Endothelial cell of umbilical vein (primary cell): ENCODE measurements around the gene TMEM183A. TPM values are rescaled to one million over a fixed set of nuclear protein-coding genes. Genes with fewer than 3 reads are reported as not detected.

ENCODE experiments used
- BruUV-seq: library from RNA; stranded (reverse); fragments of 400-500 nt; replicated peaks from 2 replicates; lab custom pipeline; 2021; lab: Mats Ljungman, UMichigan
- CTCF ChIA-PET: fragments of 300-600, 350-600 bp; sonication (Branson Sonifier 250); formaldehyde crosslinking; loops from one replicate; lab custom pipeline; 2021; ENCODE audit warnings: antibody characterized with exemption, inconsistent platforms; lab: Charles Lee
- POLR2A ChIA-PET: fragments of 300-600, 350-600 bp; sonication (Branson Sonifier 250); formaldehyde crosslinking; loops from one replicate; lab custom pipeline; 2021; ENCODE audit warnings: antibody characterized with exemption, inconsistent platforms; lab: Charles Lee
- DNase-seq: peaks from one replicate; pipeline ENCODE4 v3.0.0-alpha.2; 2011; ENCODE audit warnings: low read depth, low spot score
- FAIRE-seq: peaks from 2 replicates; lab custom pipeline; 2011; peaks lifted over from hg19 to GRCh38; lab: Jason Lieb, UNC
- H2AFZ ChIP-seq: 2 replicates; pipeline ENCODE4 v1.6.0; 2012; ENCODE audit warnings: low read depth, low read length, control low read depth, inconsistent platforms
- H3K27ac ChIP-seq: 2 replicates; pipeline ENCODE4 v1.5.1; 2011; ENCODE audit warnings: low read depth, mild to moderate bottlenecking, control low read depth, low read length, moderate library complexity; ENCODE audit not compliant: insufficient read depth
- H3K27me3 ChIP-seq, 2 experiments: 2 replicates each; pipeline versions ENCODE4 v1.6.0 to v1.6.1; 2011; ENCODE audit warnings: low read length in 2 of 2, mixed read lengths in 1 of 2; ENCODE audit not compliant: control insufficient read depth in 2 of 2, insufficient read depth in 2 of 2
- H3K36me3 ChIP-seq, 2 experiments: 2 replicates in 1 of 2; 3 replicates in 1 of 2; pipeline ENCODE4 v1.5.1; 2011; ENCODE audit warnings: low read length in 2 of 2, mild to moderate bottlenecking in 1 of 2, moderate library complexity in 1 of 2; ENCODE audit not compliant: control insufficient read depth in 2 of 2, insufficient read depth in 2 of 2; ENCODE audit errors: extremely low read depth in 1 of 2
- H3K4me1 ChIP-seq: 3 replicates; pipeline ENCODE4 v1.5.1; 2011; ENCODE audit warnings: mild to moderate bottlenecking, low read length; ENCODE audit not compliant: control insufficient read depth, insufficient read depth; ENCODE audit errors: extremely low read depth
- H3K4me2 ChIP-seq: 2 replicates; pipeline ENCODE4 v1.6.1; 2011; ENCODE audit warnings: low read length, control low read depth, mixed read lengths; ENCODE audit not compliant: insufficient read depth
- H3K4me3 ChIP-seq, 3 experiments: fragments of 200-600 bp in 1 of 3; sonication (generic), shearing (Covaris generic) in 1 of 3; replicated peaks in 1 of 3; 2 replicates each; pipeline ENCODE4 v1.5.1; 2011 to 2016; ENCODE audit warnings: control low read depth in 3 of 3, low read length in 3 of 3, mild to moderate bottlenecking in 2 of 3, inconsistent platforms in 1 of 3, low read depth in 1 of 3, moderate library complexity in 1 of 3; ENCODE audit not compliant: insufficient read depth in 1 of 3
- H3K79me2 ChIP-seq: 2 replicates; pipeline ENCODE4 v1.6.0; 2012; ENCODE audit warnings: low read length, inconsistent platforms; ENCODE audit not compliant: control insufficient read depth, insufficient read depth
- H3K9ac ChIP-seq: replicated peaks from 2 replicates; pipeline ENCODE3; 2011; ENCODE audit warnings: low read length, control low read depth; ENCODE audit not compliant: insufficient read depth; ENCODE audit errors: extremely low read depth
- H3K9me1 ChIP-seq: replicated peaks from 3 replicates; pipeline ENCODE4 v1.6.0; 2011; ENCODE audit warnings: mild to moderate bottlenecking, low read length; ENCODE audit not compliant: control insufficient read depth, insufficient read depth; ENCODE audit errors: extremely low read depth
- H3K9me3 ChIP-seq: replicated peaks from 2 replicates; pipeline ENCODE4 v1.5.1; 2012; ENCODE audit warnings: low read length, inconsistent platforms; ENCODE audit not compliant: control insufficient read depth, insufficient read depth
- H4K20me1 ChIP-seq: replicated peaks from 2 replicates; pipeline ENCODE3; 2011; ENCODE audit warnings: mild to moderate bottlenecking, low read length; ENCODE audit not compliant: control insufficient read depth, insufficient read depth; ENCODE audit errors: extremely low read depth
- CTCF ChIP-seq, 2 donors: IDR thresholded peaks; 1 replicate in 1 of 2; 2 replicates in 1 of 2; pipeline ENCODE4 v1.5.1; 2011; ENCODE audit warnings: low read length in 2 of 2, mild to moderate bottlenecking in 2 of 2, moderate library complexity in 2 of 2, control low read depth in 1 of 2, inconsistent platforms in 1 of 2, low read depth in 1 of 2; ENCODE audit not compliant: insufficient read depth in 1 of 2; ENCODE audit errors: extremely low read depth in 1 of 2
- EZH2 ChIP-seq: IDR thresholded peaks from 2 replicates; pipeline ENCODE4 v1.6.1; 2012; ENCODE audit warnings: borderline replicate concordance, low read depth, mild to moderate bottlenecking, moderate library complexity, low read length, inconsistent platforms; ENCODE audit not compliant: severe bottlenecking
- FOS ChIP-seq: IDR thresholded peaks from 2 replicates; pipeline ENCODE4 v1.6.1; 2011; ENCODE audit warnings: mild to moderate bottlenecking, low read length, moderate library complexity, borderline replicate concordance; ENCODE audit not compliant: insufficient read depth
- GATA2 ChIP-seq: IDR thresholded peaks from 2 replicates; pipeline ENCODE4 v1.7.0; 2011; ENCODE audit warnings: low read depth, mild to moderate bottlenecking, moderate library complexity, mixed read lengths, low read length; ENCODE audit not compliant: insufficient read length, insufficient read depth
- JUN ChIP-seq: IDR thresholded peaks from 2 replicates; pipeline ENCODE4 v1.6.1; 2011; ENCODE audit warnings: borderline replicate concordance, low read depth; ENCODE audit not compliant: insufficient read length, insufficient read depth
- MAX ChIP-seq: IDR thresholded peaks from 2 replicates; pipeline ENCODE4 v1.6.1; 2011; ENCODE audit not compliant: insufficient read depth, insufficient read length
- MYC ChIP-seq: IDR thresholded peaks from one replicate; pipeline ENCODE4 v1.6.1; 2011; ENCODE audit warnings: mild to moderate bottlenecking, low read depth, low read length
- POLR2A ChIP-seq: IDR thresholded peaks from 2 replicates; pipeline ENCODE4 v1.6.1; 2012; ENCODE audit warnings: low read depth, mild to moderate bottlenecking, control low read depth, low read length
- POLR2AphosphoS5 ChIP-seq: IDR thresholded peaks from 2 replicates; pipeline ENCODE4 v1.6.1; 2012; ENCODE audit warnings: low read depth, mild to moderate bottlenecking, control low read depth, low read length, moderate library complexity; ENCODE audit not compliant: insufficient read depth
- dilution Hi-C: fragments of 300-500 bp; cut with MboI; formaldehyde crosslinking; loops from one replicate; pipeline ENCODE4 v1.15.0; 2019; ENCODE audit warnings: low sequenced_read_pairs; ENCODE audit not compliant: extremely low pct_ligation_motif_present
- intact Hi-C: fragments of 100-400 bp; cut with micrococcal nuclease; formaldehyde crosslinking; loops from one replicate; pipeline ENCODE4 v1.10.0; 2022
- polyA plus RNA-seq, 4 experiments: library from polyadenylated mRNA; depleted of rRNA in 3 of 4; stranded (reverse) in 3 of 4; unstranded in 1 of 4; fragments of >200 nt; gene quantifications; 2 replicates each; pipeline versions ENCODE4 v1.2.1 to v1.2.3, GENCODE V29; 2011 to 2012; ENCODE audit warnings: missing spikeins in 1 of 4
- total RNA-seq: library from RNA; stranded (reverse); gene quantifications from 2 replicates; pipeline ENCODE4 v1.2.3, GENCODE V29; 2021

Gene TMEM183A
- total and polyA plus RNA-seq, 2 donors (not counting 3 experiments of a cell fraction or from before 2014, with no cell fraction given) = 59.4 to 110 TPM

GRCh38 chr1:203026031-203026665 is 19.0 kb downstream of the TMEM183A start, which contains the start of gene PPFIA4:
Gene PPFIA4 (plus strand): TSS chr1:203026491. CDS start chr1:203039009, 12,518 bp downstream.
- FAIRE-seq = peak; percentile 72
- intact Hi-C loops = no loop called here

More at GRCh38 chr1:203026031-203026665, 19.0 kb downstream of the TMEM183A start, which contains the start of gene PPFIA4:
- ChIA-PET CTCF (interaction anchor here (0.5 to 2.7 kb wide), 6 partner anchors 9 to 247 kb away, joined by 3 to 15 read pairs (median 3); no protein-coding TSS in a partner anchor), POLR2A (no interaction called here)
- peaks cover 6% of the 10 kb centered on the region for H3K4me1 ChIP-seq
- H3K9me3 ChIP-seq = no peaks in the 10 kb centered on the region
- peak; percentile 78 for DNase-seq
- H3K9me1 ChIP-seq = no peaks in the 10 kb centered on the region
- peak within 1 kb of the TSS; percentile 28 for H3K9ac ChIP-seq
- H3K79me2 ChIP-seq = no peaks in the 10 kb centered on the region
- dilution Hi-C loops = no loop called here
- H3K36me3 ChIP-seq = peaks cover 5 to 8% of the 10 kb centered on the region in 2 experiments
- no TSS peak for BruUV-seq
- TF ChIP-seq CTCF (IDR thresholded peaks at IDR 0.05; ENCODE audit: extremely low read depth in 1 of 2, insufficient read depth in 1 of 2, low read depth in 1 of 2, low read length in 2 of 2) = no peak
- no peak for TF ChIP-seq EZH2
- peak; percentile 55 for TF ChIP-seq POLR2AphosphoS5
- no peak for TF ChIP-seq JUN
- peak; percentile 88 for TF ChIP-seq MAX
- no peak for TF ChIP-seq MYC
- no peak for TF ChIP-seq GATA2
- TF ChIP-seq POLR2A = no peak
- no peak for TF ChIP-seq FOS
- H2AFZ ChIP-seq = peak within 1 kb of the TSS; percentile 99
- H3K27ac ChIP-seq = no peak within 1 kb of the TSS
- peak within 1 kb of the TSS in 2 of 3 experiments; percentile 27 to 30 for H3K4me3 ChIP-seq
- peak within 1 kb of the TSS; percentile 83 for H3K4me2 ChIP-seq
- H3K27me3 ChIP-seq = peaks cover 16 to 24% of the 10 kb centered on the region in 2 experiments
- H4K20me1 ChIP-seq = no peaks in the 10 kb centered on the region
